Activated gamma-delta T cell treated with Interleukin-2 at 50 U/mL for 16 hours (primary cell): ENCODE data around the gene PIP5KL1.

Source experiments
- DNase-seq: peaks from one replicate; pipeline ENCODE4 v3.0.0-alpha.2; 2020

The PIP5KL1 gene, protein sequence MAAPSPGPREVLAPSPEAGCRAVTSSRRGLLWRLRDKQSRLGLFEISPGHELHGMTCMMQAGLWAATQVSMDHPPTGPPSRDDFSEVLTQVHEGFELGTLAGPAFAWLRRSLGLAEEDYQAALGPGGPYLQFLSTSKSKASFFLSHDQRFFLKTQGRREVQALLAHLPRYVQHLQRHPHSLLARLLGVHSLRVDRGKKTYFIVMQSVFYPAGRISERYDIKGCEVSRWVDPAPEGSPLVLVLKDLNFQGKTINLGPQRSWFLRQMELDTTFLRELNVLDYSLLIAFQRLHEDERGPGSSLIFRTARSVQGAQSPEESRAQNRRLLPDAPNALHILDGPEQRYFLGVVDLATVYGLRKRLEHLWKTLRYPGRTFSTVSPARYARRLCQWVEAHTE

DNA sequence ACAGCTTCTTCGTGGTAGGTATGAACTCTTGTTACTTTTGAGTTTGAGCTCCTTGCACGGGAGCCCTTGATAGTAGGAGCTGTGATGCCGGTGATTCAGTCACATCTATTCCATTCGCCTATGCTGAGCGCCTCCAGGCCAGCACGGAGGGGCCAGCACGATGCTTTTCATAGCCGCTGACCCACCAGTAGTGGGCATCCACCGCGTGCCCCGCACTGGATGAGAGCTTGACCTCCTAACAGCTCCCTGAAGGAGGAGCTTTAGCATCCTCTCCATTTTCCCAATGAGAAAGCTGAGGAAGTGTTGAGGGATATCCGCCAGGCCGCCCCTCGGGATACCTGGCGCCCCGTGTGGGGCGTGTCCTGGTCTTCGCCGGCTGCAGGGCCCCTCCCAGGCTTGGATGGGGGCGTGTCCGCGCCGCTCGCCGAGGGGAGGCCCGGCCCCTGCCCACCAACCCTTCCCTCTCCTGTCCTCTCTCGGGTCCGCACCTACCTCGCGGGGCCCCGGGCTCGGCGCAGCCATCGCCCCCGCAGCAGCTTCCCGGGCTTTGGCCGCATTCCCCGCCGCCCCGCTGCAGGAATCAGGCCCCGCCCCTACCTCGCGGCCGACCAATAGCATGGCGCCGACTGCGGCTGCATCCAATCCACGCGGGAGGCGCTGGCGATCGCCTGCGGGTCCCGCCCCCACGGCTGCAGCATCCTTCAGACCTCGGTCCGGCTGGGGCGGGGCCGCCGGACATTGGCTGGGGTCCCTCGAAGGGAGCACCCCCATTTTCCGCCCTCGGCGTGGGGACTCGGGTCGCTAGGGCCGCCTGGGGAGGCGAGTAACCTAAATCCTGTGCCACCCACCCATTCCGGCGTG, at the start of gene PIP5KL1:
TSS of gene PIP5KL1 (minus strand) at position 547 of the 861 bp plus-strand sequence. CDS start at position 522, 25 bp downstream.
- DNase-seq: peak; percentile 63

DNA sequence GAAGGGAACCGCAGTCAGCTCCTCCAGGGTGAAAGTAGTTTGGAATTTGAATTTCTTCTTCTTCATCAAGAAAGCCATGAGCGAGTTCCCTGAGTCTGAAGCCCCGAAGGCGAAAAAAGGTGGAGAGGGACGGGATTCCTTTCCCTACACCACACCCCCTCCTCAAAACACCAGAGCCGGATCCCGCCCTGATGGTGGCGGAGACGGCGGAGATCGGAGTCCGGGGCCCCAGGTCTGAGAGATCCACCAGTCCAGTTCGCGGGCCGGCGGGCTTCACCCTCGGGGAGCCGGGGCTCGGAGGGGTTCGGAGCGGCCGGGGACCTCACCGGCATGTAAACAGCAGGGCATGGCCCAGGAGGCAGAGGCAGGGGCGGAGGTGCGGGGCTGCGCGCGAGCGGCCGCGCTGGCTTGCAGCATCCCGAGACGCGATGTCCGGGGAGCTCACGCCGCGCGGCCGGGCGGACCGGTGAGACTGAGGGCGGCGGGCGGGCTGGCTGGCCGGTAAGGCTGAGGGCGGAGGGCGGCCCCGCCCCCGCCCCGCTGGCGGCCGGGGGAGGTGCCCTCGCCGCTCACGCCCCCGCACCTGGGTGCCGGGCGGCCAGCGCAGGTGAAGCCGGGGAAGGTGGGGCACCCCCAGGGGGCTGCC, 49.6 kb upstream of the PIP5KL1 start:
- DNase-seq: peak; percentile 51

DNA sequence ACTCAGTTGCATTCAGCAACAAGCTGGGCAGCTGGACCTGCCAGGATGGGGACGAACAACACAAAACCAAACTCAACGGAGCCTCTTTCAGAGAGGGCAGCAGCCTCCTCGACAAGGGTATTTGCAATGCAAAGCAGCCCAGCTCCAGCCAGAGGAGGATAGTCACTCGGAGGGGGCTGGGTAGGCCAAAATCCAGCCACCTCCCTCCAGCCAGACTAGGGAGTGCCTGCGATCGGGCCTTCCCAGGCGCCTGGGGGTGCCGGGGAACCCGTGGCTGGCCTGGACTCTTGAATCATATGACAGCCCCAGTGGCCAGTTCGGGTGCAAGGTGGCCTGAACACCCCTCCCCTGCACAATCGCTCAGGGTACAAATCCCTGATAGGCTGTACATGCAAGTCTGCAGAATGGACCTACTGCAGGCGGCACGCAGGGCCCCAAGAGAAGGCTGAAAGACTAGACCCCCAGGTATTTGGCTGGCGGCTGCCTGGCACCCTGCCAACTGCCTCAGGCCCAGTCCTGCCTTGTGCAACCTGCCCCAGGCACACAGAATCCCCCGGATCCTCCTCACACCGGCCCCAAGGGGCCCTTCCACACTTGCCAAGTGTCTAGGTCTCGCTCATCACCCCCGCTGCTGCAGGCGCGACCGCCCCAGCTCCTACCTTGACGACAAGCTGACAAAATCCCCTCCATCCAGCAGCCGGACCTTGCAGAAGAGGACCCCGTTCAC, 48.9 kb upstream of the PIP5KL1 start:
- DNase-seq: peak; percentile 43

DNA sequence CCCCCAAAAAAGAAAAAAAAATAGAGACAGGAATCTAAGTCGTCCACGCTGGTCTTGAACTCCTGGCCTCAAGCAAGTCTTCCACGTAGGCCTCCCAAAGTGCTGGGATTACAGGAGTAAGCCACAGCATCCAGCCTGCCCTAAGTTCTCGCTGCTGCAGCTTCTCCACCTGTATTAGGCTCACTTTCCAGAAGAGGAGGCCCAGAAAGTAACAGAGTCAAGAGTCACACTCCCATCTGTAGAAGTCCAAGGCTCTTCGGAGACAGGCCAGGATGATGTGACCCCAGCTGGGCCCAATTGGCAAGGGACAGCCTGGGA, 48.4 kb upstream of the PIP5KL1 start:
- no peak for DNase-seq

DNA sequence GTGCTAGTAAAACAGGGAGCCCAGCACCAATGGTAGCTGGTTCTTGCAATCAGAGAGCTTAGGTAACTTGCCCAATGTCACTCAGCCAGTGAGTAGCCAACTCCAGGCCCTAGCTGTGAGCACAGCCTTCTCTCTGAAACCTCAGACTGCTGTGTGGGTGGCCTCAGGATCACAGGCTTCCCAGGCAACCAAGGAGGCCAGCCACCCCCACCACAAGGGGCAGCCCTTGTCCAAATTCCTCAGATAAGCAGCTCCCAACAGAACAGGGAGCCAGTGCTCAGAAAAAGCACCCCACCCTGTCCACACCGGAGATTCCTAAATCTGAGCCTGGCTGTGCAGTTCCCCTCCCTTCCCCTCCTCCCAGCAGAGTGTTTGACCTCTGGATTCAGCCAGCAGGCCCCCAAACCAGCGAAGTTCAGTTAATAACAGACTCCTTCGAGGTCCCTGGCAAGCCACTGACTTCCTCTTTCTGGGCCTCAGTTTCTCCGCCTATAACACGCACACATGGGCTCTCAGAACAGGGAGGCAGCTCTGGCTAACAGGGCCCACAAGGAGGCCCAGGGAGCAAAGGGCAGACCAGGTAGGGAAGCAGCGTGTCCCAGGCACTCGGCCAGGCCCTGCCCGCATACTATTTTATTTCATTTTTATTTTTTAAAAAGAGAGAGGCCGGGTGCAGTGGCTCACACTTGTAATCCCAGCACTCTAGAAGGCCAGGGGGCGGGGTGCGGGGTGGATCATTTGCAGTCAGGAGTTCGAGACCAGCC, 47.5 kb upstream of the PIP5KL1 start:
- DNase-seq: no peak

DNA sequence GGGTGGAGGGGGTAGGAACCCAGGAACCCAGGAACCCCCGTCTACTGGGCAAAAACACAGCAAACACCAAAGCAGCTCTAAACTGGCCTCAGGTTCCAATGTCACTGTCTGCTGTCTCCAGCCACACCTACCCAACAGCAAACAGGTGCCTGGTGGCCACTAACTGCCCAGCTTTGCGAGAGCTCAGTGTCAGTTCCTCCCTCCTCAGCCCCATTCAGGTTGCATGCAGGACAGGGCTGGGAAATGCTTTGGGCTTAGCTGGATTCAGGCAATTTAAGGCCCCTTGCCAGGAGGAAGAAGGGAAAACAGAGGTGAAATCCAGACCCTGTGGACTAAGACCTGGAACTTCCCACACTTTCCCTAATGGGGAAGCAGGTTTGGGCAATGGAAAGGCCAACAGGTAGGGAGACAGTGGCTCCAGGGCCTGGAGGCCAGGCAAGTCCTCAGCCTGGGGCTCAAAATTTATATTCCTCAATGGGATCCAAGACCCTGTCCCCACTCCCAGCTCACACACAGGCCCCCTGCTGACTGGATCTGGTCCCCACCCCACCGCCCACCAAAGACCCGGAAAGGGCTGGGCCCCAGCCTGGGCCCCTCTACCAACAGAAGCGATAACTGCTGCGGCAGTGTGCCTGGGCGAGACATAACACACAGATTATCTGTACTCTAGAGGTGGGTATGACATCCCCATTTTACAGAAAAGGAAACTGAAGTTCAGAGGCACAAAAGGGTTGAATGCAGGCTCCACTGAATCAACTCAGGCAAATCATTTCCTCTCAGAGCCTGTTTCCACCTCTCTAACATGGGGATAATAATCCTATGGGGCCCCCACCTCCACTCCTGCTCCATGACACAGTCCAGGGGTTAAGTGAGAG, 46.7 kb upstream of the PIP5KL1 start:
- no peak for DNase-seq

DNA sequence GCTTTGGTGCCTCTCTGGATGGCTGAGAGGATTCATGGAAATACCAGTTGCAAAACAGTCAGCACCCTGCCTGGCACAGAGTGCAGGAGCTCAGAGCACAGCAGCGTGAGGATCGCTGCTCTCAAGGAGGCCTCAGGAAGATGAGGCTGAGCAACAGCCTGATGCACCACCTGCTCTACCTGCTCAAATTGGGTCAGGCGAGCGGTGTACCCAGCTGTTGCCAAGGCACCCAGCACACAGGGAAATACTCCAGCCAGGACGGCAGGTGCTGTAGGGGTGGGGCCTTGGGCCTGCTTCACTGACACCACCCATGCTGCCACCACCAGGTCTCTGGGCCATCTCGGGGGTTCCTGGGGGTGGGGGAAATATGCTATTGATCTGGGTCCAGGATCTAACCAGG, 45.9 kb upstream of the PIP5KL1 start:
- no peak for DNase-seq

DNA sequence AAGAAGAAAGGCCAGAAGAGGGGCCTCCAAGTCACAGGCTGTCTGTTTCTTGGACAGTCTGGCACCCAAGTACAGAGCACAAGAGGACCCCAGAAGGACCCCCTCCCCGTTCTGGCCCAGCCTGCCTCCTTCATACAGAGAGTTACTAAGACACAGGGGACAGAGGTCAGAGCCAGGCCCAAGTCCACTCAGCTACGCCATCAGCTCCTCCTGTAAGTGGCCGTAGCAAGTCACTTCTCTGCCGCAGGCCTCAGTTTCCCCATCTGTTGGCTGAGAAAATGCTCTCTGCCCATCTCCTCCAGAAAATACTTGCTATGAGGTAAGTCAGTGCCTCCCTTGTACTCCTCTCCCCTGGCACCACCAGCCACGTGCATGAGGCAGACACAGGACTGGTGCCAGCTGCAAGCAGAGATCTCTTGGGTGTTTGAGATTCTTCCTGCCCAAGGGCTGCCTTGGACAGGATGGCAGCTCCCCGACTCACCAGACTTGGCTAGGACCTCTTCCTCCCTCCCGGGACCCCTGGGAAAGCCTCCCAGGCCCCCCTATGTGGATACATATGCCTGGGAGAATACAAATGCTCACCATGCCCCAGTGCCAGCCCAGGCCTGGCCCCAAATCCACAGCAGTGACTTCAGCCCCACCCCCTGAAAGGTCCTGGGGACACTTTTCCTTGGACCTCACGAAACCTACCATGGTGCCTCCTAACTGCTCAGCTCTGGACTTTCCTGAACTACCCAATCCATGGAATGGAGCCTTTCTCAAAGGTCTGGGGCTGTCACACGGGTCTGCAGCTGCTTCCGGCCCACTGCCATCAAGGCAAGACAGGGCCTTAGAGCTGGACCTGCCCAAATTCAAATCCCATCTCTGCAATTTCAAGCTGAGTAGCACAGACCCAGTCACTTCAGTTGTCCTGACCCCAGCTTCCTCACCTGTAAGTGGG, 45.1 kb upstream of the PIP5KL1 start:
- no peak for DNase-seq

DNA sequence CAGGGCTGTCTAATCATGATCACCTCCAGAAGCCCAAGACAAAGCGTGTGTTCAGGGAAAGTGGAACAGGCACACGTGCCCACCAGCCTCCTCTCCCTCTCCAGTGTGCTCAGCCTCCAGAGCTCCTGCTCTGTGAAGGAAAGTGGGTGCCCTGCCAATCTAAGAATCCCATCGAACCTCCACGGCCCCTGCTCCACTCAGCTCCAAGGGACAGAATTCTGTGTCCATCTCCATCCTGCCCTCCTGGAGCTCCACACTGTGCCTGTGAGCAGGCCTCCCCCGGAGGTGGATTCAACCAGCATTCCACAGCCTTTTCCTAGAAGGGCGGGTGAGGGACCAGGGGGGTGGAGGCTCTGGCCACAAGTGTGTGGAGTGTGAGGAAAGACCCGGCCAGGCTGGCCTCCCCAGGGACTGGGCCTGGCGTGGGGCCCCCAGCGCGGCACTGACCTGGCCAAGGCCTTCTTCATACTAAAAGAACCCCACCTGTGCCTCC, 44.2 kb upstream of the PIP5KL1 start:
- DNase-seq: no peak

DNA sequence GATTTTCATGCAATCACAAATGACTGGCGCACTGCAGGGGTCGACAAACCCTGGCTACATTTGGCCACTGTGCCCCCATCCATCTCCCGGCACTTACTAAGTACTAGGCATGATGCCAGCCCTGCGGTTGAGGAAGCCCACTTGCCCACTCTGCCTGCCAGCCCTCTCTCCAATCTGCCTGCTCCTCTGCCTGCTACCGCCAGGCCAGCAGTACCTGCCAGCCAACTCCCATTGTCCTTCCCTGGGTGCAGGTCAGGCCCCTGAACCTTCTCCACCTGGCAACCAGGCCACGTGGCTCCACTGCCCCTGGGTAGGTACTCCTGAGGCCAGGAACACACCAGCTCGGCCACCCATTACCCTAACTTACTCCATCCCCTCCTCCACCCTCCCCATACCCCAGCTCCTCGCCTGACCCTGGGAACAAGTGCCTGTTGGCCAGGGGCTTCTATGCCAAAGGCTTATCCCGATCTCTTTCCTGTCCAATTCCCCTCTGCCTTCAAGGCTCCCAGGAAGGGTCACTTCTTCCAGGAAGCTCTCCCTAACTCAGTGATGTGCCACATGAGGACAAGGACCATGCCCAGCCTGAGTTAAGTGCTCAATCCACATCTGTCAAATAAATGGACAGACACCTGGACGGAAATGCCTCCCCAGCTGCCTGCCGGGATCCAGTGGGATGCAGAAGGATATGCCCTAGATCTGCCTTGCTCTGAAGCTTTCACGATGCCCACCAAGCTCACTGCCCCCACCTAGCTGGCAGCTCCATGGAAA, 43.6 kb upstream of the PIP5KL1 start:
- peak; percentile 6 for DNase-seq

DNA sequence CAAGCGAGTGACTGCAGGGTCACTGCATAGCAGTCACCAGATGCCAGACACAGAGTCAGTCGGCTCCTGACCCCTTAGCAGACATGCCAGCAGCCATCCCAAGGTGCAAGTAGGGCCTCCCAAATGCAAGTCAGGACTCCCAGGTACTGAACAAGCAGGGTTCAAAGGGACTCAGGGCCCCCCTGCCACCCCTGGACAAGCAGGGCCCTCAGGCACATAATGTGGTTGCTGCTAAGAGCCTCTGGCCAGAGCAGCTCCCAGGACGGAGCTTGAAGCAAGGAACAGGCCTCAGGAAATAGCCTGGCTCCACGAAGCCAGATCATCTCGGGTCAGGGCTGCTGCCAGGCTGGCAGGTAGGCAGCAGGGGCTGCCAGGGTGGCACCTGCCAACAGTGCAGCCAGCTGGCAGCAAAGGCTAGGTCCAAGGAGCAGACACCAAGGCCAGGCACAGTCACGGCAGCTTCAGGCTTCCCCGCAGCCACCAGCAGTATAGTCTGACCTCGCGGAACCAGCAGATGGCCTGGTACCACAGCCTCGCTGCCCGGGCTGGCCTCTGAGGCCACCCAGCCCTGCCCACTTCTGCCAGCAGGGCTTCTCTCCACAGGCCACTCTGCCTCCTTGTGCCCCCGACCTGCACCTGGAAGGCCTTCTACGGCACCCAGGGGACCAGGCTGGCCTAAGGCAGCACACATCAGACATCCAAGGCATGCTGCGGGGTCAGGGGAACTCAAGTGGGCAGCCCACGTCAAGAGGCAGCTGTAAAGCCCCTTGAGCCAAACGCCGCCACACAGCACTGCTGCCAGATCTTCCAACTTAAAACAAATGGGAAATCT, 42.8 kb upstream of the PIP5KL1 start:
- peak; percentile 8 for DNase-seq

DNA sequence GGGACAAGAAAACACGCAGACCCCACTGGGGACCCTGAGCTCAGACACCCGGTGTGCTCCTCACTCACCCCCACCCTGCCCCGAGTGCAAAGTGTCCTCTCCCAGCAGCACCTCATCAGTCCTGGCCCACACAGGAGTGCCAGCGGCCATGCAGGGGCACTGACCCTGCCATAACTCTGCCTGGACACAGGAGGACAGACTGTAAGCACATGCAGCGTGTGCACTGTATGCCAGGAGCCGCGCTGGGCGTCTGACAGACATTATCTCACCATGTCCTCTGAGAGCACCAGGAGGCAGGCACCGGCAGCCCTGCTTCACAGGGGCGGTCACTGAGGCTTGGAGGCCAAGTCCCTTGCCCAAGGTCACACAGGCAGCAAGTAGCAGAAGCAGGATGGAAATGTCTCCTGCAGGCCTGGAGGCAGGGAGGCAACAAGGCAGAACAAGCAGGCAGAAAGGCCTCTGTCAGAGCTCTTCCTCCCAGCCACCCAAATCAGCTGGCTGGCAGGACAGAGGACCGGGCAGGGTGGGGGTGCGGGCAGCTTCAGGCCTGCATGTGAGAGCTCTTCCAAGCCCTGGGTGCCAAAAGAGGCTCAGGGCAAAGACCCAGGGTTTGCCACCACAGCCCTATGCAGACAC, 41.8 kb upstream of the PIP5KL1 start:
- DNase-seq: no peak

DNA sequence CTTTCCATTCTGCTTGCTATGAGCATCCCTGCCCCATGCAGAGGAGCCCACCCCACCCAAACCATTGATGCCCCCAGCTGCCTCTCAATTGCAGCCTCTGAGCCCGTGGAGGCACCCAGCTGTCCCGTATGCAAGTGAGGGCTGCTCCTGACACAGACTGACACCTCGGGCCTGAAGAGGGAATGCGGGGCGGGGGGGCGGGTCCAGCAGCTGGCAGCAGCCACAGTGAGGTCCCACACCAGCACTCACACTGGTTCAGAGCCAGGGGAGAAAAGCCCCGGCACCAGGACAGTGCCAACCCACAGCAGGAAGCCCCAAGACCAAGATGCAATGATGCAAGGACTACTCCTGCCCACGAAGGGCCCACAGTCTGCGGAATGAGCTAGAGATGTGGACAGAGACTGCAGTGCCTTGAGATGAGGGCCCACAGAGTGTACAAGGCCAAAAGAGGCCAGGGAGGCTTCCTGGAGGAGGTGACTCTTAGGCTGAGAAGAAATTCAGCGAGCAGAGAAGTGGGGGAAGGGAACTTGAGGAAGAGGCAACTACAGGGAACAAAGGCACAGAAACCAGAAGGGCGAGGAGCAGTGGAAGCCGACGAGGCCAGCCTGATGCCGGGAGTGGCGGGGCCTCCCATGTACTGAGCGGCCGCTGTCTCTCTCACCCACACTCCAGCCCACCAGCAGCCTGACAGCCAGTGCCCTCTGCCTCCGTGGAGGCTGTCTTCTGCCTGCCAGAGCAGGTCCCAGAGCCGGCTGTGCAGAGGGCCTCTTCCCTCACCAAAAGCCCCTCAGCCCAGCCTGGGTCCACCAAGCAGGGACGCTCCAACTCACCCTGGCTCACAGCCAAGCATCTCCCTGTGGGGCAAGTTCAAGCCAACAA, 41.0 kb upstream of the PIP5KL1 start:
- DNase-seq: peak; percentile 46

DNA sequence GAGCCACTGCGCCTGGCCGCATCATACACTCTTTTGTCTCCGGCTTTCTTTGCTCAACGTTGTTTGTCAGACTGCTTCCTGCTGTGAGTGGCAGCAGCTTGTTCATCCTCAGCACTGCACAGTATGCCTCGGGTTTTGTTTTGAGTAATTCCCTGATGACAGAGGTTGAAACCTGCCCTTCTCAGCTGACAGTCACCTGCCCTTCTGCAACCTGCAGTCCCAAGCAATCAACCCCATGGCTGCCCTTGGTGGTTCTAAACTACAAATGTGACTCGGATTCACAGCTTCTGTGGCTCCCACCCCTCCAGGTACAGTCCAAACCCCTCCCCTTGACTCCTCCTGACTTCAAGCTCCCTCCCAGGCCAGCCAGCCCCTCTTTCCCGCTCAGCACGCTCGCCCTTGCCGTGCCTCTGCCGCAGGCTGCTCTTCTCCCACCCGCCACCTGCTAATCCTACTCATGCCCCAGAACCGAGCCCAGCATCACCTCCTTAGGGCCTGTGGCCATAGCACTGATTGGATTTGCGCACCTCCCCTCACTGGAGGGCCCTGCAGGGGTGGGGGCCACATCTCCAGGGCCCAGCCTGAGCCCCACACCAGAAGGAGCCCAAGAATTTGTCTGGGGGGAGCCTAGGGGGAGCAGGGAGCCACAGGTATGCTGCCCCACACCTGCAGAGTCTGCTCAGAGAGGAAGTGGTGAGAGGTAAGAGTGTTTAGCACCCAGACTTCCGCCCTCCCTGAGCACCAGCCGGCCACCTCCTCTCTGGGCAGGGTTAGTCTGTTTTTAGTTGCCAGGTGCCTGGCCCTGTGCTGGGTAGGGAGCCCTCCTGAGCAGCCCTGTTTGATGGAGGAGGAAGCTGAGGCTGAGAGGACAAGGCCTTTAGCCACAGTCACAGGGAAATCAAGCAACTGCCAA, 40.1 kb upstream of the PIP5KL1 start:
- DNase-seq: peak; percentile 74

DNA sequence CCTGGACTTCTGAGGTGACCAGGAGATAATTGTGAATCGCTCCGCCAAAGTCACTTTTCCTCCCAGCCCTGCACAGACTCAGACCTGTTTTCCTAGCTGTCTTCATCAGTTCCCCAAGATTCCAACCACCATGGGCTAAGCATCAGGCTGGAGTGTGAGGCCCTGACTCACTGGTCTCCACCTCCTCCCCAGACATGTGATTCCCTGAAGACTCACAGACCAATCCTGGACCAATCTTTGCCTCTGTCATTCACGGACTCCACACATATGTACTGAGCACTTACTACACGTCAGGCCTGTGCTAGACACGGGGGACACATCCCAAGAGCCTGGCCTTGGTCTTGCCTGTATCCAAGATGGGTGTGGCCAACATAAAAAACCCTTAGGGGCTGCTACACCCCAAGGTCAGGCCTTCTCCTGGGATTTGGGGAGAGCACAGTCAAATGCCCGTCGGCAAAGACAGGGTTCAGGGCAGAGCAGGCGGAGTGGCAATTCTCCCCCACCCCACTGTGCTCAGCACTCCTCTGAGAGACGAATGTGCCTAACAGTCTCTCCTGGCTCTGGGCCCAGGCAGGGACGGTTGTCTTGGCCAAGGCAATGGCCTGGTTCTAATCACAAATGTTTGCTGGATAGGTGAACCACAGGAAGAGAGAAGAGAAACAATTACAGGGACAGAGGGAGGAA, 38.3 kb upstream of the PIP5KL1 start:
- DNase-seq: no peak
